Measurements from ENCODE around the gene BECN2.

- TF ChIP-seq CTCF (IDR thresholded peaks at IDR 0.05; ENCODE audit: low read length), result no peak
- TF ChIP-seq EZH2 (IDR thresholded peaks at IDR 0.05; ENCODE audit: borderline replicate concordance, low read length), result no peak
Observed at GRCh38 chr1:241918879-241919278, 38.7 kb upstream of the BECN2 start.
